Inflammatory macrophage (primary cell): Measurements from ENCODE around the gene PPHLN1.
"Not testable (repeated sequence)": the region's sequence is repeated elsewhere in the genome, so short reads cannot be mapped to it uniquely, and the experiment has no call there.

Source experiments
- DNase-seq, 2 donors: peaks; one replicate each; pipeline ENCODE4 v3.0.0-alpha.2; 2020 to 2022

PPHLN1 gene

GRCh38 chr12:42372154-42372791, 46.3 kb downstream of the PPHLN1 start:
- peak; percentile 60 to 70 for DNase-seq

GRCh38 chr12:42373669-42374068, 47.7 kb downstream of the PPHLN1 start:
- no peak for DNase-seq

- DNase-seq, result no peak
These were observed 54.8 kb downstream of the PPHLN1 start for GRCh38 chr12:42380733-42381132.

- peak; percentile 43 to 70 for DNase-seq
These were observed 56.2 kb downstream of the PPHLN1 start for GRCh38 chr12:42382013-42382696.

- no peak for DNase-seq
These were observed 59.4 kb downstream of the PPHLN1 start for GRCh38 chr12:42385326-42385841.

- DNase-seq, result no peak
These were observed 60.3 kb downstream of the PPHLN1 start for GRCh38 chr12:42386308-42386707.

- DNase-seq, result not testable (repeated sequence)
These were observed 62.1 kb downstream of the PPHLN1 start for GRCh38 chr12:42388086-42388485.

GRCh38 chr12:42394429-42394828, 68.5 kb downstream of the PPHLN1 start:
- no peak for DNase-seq

- DNase-seq, result no peak
These were observed 70.7 kb downstream of the PPHLN1 start for GRCh38 chr12:42396473-42397259.

- no peak for DNase-seq
These were observed 76.9 kb downstream of the PPHLN1 start for GRCh38 chr12:42402821-42403411.

GRCh38 chr12:42407306-42407705, 81.3 kb downstream of the PPHLN1 start:
- DNase-seq, result no peak

GRCh38 chr12:42409471-42409870, 83.5 kb downstream of the PPHLN1 start:
- no peak for DNase-seq

- no peak for DNase-seq
These were observed 84.4 kb downstream of the PPHLN1 start for GRCh38 chr12:42410340-42410739.

GRCh38 chr12:42420395-42420794, 94.4 kb downstream of the PPHLN1 start:
- no peak for DNase-seq

GRCh38 chr12:42421844-42422779, 96.1 kb downstream of the PPHLN1 start:
- DNase-seq, result peak; percentile 41 to 42

- peak in 1 of 2 donors; percentile 18 for DNase-seq
These were observed 96.8 kb downstream of the PPHLN1 start for GRCh38 chr12:42422785-42423184.

GRCh38 chr12:42426746-42427145, 100.8 kb downstream of the PPHLN1 start:
- DNase-seq, result peak; percentile 35 to 51

- no peak for DNase-seq
These were observed 102.9 kb downstream of the PPHLN1 start for GRCh38 chr12:42428850-42429249.

- no peak for DNase-seq
These were observed 106.7 kb downstream of the PPHLN1 start for GRCh38 chr12:42432517-42433140.

GRCh38 chr12:42440608-42441007, 114.6 kb downstream of the PPHLN1 start:
- no peak for DNase-seq

GRCh38 chr12:42442311-42442759, 116.4 kb downstream of the PPHLN1 start:
- no peak for DNase-seq
